HG03045 (cell line): ENCODE data around the gene RALGPS1.

Experiments
- ATAC-seq: cut with Tn5 transposase; IDR thresholded peaks from one replicate; pipeline ENCODE4 v1.9.1; 2021; ENCODE audit warnings: mild to moderate bottlenecking, moderate library complexity; ENCODE audit not compliant: unreplicated experiment

RALGPS1 gene

DNA sequence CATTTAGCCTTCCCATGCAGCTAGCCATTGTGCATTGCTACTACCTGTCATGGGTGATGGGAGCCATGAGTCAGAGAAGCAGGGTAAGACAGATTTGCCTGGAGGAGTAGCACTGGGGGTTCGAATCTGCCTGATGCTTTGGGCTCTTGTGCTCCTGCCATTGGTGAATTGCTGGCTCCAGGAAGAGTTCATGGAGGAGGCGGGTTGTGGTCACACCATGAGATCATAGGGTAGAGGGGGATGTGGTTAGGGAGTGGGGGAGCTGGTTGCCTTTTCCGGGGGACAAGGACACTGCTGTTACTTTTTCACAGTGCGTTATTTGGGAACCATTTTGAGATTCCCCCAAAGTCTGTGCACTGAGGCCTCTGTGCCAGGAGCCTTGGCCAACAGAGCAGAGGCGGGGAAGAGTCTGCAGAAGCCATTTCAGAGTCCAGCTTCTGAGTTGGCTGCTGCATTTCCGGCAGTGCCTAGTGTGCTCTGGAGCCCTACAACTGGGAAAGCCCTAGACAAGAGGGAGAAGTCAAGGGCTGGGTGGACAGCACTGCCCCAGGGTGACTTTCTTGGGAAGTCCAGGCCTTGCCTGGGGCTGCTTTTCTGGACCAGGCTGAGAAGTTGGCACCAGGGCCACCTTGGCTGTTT is 201.6 kb downstream of the RALGPS1 start:
- no peak for ATAC-seq

DNA sequence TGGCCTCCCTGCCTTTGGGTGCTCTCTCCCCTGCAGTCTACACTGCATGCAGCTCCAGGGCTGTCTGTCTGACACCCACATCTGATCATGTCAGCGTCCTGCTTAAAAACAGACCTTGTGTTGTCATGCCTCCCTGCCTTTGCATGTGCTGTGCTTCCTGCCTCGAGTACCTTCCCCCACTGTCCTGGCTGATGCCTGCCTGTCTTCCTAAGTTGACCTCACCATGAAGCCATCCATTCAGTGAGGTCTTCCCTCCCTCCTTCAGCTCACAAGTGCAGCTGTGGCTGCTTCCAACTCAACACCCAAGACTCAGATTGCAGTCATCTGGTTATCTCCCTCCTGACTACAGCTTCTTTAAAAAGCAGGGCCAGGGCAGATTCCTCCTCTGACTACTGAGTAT is 202.4 kb downstream of the RALGPS1 start:
- ATAC-seq, result no peak

DNA sequence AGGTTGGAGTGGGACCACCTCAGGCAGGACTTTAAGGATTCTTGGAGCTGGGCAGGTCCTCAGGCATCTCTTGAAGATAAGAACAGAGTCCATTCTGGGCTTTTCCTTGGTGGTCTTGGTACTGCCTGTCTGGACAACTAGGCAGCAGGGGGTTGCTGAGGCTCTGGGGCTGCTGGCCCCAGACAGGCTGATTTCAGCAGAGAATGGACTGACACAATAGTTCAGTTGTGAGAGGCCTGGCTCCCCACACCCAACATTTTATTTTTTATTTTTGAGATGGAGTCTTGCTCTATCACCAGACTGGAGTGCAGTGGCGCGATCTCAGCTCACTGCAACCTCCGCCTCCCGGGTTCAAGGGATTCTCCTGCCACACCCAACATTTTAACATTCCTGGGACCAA is 203.2 kb downstream of the RALGPS1 start:
- no peak for ATAC-seq

DNA sequence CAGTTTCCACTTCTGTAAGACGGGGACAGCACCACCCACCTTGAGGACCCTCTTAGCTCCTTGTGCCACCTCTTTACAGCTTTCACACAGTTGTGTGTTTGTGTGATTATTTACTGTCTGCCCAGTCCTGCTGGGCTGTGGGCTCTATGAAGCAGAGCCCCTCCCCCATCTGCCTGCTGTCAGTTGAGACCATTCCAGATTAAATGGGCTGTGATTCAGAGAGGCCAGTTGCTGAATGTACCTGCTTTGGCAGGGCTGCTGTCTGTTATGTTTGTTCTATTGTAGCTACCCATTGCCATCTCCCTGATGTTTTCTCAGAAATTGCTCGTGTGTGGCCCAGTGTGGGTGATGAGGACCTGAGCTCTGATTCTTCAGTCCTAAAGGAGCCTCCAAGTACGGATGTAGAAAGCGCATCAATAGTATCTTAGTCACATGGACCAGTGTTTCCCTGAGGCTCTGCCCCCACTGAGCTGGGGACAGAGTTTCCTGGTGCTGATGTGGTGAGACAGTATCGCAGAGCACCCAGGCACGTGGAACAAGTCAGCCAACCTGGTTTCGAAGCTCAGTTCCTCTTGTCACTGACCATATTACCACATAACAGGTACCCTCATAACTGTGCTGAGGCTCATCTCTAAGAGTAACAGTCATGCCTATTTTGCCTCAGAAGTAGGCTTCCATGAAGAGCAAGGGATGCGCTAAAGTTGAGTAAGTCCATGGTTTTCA is 204.2 kb downstream of the RALGPS1 start:
- ATAC-seq, result no peak

DNA sequence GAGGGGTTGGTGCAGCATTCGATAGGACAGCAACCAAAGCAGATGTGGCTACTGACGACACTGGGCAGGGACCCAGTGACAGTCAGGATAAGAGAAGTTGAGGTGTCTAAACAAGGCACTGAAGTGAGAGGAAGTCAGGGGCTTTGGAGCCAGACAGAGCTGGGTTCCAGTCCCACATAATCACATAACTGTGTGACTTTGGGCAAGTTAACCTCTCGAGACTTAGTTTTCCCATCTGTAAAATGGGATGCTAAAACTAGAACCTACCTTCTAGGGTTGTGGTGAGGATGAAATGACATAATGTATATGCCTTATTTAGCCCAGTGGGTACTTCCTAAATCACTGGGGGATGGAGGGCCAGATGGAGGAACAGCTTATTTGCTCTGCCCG is 204.7 kb downstream of the RALGPS1 start:
- ATAC-seq, result no peak

DNA sequence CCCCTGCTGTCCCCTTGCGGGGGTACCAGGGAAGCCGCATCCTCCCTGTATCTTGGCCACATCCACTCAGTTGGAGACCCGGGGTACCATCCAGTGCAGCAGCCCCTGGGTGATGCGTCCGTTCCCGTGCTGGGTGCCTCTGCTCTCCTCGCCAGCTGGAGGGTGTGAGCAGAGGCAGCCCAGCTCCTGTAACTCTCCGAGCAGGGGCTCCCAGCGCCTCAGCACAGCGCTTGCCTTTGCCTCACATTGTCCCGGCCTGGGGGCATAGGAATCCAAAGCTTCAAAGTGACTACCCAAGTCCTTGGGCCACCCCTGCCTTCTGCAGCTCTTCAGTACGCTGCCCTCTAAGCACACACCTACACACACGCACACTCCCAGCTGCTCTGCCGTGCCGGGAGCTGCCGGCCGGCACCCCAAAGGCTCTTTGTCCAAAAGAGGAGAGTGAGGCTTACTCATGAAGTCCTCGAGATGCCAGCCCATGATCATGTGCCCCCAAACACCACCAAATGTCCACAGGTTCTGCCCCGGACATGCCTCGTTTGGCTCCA is 207.1 kb downstream of the RALGPS1 start:
- no peak for ATAC-seq

DNA sequence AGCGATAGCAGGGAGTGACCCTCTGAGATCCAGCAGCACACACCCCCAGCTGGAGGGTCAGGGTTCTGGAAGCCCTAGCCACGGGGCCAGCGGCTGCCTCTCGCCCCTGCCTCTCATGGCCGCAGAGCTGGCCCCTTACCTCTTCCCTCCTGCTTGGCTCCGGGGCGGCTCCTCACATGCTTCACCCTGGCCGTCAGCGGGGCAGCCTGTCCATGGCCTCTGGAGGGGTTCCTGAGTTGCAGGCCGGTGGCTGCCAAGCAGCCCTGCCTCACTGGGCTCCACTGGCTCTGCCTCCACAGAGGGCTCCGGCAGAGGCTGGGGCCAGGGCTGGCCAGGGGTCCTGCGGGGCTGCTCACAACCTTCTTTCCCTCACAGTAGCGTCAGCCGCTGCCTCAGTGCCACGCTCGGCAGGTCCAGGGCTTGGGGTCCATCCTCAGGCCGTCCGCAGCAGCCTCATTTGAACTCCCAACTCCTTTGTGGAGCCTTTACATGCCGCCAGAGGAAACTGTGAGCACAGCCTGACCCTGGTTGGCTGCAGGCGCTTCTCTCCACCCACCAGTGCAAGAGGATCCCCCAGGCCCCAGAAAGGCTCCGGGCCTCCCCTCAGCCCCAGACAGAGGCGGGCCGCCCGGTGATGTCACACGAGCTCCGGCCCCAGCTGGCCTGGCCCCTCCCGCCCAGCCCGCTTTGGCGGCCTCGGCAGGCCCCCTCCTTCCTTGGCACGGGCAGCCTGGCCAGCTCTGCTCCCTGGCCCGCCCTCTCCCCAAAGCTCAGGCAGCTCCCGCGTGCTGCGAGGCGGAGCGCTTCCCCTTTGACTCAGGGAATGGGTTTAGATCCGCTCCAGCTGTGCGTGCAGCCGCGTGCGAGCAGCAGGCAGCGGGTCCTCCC is 207.8 kb downstream of the RALGPS1 start, which contains the start of gene ANGPTL2:
TSS of gene ANGPTL2 (minus strand) at position 460 of the 888 bp plus-strand sequence. CDS start 13,904 bp downstream, outside the sequence.
- no peak for ATAC-seq

DNA sequence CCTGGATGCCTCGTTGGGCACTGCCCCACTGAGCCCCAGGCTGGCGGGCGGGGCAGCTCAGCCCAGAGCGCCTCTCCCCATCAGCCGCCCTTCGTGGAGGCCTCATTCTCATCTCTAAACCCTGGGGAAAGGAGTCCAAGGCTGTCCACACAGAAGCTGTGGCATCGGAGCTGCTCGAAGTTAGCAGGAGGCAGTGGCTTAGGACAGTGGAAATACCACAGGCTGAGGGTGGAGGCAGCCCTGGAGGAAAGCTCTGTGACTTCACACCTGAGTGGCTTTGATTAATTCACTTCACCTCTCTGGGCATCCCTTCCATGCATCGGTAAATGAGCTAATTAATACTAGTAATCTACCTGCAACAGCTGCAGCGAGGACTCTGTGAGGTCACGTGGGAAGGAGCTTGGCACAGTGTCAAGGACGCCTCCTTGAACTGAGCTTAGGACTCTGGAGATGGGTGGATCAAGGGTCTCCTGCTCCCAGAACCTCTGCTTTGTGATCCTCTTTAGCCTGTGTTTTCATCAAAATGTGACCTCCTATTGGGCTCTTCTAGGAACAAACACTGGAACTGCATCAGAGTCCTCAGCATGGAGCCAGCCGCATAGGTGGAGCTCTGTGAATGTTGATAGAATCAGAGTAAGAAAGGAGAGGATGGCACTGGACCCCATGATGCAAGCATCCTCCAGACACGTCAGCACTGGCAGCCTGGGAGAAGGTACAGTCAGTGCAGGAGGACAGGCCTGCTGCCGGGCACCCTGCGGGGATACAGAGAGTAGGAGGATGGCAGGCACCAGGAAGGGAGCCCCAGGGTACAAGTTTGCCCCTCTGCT is 208.7 kb downstream of the RALGPS1 start:
- ATAC-seq, result no peak

DNA sequence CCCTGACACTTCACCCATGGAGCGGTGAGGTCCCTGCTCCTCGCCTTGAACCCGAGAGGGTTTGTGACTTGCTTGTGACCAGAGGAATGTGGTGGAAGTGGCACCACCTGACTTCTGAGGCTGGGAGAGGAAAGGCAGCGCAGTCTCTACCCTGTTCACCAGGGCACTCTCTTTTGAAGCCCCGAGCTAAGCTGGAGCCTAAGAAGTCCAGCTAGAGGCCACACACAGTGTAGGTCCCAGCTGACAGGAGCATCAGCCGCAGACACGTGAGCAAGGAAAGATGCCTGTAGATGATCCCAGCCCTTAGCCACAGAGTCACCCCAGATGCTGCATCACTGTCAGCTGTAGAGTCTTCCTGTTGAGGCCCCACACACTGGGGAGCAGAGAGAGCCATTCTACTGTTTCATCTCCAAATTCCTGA is 209.5 kb downstream of the RALGPS1 start:
- no peak for ATAC-seq

DNA sequence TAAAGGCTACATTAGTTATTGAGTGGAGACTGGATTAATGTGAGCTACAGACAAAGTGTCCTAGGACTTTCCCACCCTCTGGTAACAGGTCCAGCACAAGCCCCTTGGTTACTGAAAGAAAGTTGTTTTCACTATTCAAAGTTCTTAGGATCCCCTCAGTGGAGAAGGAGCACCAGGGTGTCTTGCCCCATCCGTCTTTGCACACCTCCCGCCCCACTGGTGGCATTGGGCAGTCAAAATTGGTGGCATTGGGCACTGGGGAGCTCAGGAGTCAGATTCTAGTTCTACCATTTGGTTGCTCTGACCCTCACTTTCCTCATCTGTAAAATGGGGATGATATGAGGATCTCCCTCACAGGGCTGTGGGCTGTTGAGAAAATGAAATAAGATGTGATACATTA is 210.2 kb downstream of the RALGPS1 start:
- no peak for ATAC-seq

DNA sequence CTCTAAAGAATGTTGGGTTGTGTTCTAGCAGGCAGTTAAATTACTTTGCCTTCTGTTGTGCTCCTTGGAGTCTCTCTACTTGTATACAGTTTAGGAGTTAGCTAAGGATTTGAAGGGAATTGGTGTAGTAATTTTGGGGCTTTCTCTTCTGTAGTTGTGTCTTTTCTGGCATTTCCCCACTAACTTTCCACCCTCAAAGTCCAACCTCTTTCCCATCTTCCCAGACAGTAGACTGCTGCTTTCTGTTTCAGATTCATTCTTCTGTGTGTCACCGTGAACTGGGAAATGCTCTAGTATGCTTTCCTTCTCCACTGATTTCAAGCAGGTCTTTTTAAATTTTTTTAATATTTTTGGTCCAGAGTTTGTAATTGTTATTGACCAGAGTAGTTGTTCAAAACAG is 212.4 kb downstream of the RALGPS1 start:
- no peak for ATAC-seq

DNA sequence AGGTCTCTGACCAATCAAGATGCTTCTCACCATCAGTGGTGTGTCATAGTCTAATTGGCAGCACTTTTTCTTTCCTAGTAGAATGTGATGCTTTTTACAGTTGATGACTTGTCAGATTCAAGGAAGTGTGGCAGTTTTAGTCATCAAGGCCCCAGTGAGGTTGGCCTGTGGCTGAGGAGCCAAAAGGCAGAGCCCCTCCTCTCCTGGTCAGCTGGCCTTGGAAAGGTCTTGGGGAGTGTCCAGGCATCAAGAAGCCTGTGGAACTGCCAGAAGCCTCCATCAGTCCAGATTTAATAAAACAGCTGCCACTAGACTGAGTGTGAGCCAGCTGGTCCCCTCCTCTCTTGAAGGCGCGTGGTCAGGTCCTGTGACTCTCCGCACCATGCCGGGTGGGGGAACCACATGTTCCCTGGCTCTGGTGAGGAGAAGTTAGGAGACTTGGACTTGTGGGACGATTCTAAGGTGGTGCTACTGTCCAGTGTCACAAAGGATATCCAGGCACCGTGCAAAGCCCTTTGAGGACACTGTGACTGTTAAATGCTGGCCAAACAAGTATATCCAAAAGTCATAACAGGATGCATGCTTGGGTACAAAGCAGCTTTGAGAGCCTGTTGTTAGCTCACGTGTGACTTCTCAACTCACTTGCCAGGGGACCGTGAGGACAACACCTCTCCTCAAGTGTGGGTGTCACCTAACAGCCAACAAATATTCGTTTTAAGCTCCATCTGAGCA is 213.9 kb downstream of the RALGPS1 start:
- ATAC-seq, result no peak

DNA sequence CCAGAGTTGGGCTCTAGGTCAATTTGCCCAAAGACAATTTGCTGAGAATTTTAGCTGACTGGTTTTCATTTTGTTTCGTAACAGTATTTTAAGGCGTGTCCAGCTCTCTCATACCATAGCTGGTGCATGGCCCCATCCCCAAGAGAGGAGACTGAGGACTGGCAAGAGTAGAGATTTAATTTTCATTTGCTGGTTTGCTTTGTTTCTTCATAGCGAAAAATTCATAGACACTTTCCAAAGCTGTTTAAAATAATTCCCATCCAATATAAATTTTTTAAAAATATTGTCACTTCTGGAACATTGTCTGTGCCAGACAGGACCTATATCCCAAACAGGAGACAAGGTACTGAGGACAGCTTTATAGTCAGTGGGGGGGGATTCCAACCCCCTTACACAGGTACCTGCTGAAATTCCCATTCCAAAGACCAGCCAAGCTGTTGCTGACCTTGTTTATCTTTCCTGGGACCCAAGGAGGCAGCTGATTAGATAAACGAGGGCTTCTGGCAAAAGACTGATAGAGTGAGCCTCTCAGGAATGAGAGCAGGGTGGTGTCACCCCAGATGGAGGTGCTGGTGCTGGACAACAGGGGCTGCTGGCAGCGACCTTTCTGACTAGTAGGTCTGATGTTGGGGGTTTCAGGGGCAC is 214.6 kb downstream of the RALGPS1 start:
- ATAC-seq, result no peak

DNA sequence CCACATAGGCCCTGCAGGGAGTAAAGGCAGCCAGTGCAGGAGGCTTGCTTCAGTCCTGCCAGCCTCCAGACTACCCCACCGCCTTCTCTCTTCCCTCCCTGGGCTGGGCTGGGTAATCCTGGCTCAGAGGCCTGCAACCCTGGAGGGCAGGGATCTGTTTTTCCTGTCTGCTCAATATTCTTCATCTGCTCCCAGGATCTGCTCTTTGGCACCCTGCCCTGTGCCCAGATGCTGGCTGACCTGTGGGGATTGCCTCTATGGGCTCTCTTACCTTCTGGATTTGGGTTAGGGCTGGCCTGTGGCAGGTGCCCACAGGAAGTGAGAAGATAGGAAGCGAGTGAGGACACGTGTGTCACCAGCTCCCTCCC is 215.1 kb downstream of the RALGPS1 start:
- ATAC-seq, result no peak

DNA sequence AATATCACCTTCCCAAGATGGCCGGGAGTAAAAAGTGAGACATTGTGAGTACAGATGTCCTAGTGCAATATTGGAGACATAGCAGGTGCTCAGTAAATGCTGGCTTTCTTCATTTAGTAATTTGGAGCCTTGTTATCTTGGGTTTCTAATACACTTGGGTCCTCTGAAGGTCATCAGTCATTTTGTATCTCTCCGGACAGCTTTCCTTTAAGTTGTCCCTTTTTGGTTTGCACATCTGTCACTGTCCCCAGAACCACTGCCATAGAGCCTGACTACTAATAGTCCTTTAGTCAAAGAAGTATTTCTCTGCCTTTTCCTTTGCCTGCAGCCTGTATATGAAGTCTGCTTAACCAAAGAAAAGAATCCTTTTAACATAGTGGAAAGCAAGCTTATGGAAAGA is 215.7 kb downstream of the RALGPS1 start:
- ATAC-seq, result no peak

DNA sequence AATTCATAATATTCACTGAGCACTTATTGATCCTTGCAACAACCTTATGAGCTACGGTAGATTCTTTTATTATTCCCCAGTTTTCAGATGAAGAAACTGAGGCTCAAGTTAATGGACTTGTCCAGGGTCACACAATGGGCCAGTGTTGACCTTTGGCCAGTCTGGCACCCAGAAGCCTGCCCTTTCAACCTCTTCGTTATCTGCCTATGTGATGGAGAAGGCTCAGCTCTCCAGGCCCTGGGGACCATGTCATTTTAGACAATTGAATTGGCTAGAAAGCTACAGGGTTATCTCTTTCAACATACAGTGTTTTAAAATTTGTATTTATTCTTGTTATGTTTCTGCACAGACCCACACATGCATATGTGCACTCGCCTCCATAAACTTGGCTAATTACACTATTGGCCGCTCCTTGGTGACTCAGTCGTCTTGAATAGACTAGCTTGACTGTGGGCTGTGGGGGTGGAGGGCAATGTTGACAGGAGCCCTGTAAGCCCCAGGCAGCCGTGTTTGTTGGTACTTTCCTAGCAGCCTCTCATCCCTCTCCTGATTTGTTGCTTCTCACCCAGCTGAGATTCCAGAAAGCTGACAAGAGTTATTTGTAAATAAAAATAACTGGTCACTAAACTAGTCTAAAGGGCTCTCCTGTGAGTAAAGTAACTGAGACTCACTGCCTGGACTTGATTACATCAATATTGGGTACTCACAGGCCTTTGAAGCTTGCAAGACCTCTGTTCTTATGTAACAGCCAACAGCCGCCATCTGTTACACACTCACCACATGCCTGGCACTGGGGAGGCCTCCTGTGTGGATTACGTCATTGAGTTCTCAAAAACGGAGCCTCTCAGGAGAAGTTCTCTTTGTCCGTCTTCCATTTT is 216.3 kb downstream of the RALGPS1 start:
- ATAC-seq, result no peak

DNA sequence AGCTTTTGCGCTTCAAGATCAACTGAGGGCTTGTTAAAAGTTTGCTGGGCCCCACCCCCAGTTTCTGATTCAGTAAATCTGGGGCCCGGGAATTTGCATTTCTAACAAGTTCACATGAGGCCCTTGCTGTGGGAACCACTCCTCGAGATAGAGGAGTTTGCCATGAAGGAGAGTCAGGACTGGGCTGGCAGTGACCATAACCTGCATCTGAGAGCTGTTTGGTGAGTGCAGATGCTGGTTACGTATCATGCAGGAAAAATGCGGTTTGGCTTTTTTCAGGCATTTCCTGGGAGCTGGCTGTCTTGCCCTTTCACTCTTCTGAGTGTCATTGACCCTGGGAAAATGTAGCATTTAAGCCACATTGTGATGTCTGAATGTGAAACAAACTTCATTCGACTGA is 217.3 kb downstream of the RALGPS1 start:
- ATAC-seq, result no peak

DNA sequence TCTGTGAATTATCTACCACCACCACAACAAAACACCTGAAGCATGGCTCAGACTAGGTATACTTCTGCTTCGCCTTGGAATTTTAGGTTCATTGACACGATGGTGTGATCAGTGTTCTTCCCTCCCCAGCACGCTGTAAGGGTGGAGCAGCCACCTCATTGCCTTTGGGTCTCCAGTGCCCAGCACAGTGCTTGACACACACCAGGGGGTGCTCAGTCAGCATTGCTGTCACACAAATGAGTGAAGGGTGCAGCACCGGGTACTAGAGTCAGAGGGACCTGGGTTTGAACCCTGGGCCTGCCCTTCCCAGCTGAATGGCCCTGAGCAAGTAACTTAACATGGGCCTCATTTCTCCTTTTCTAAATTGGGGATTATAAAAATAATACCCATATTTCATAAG is 217.8 kb downstream of the RALGPS1 start:
- ATAC-seq, result no peak
